AG10803 (cell line): ENCODE results near the gene NUDT21.
"Not testable (repeated sequence)": the region's sequence is repeated elsewhere in the genome, so short reads cannot be mapped to it uniquely, and the experiment has no call there.

Source experiments
- DNase-seq: peaks from one replicate; pipeline ENCODE4 v3.0.0; 2010; ENCODE audit warnings: low read depth
- H3K4me3 ChIP-seq: 2 replicates; pipeline ENCODE4 v1.5.1; 2011; ENCODE audit warnings: mild to moderate bottlenecking, low read length, control low read depth
- CTCF ChIP-seq: conservative IDR thresholded peaks from 2 replicates; pipeline ENCODE4 v1.5.1; 2011; ENCODE audit warnings: mild to moderate bottlenecking, low read length, control low read depth, inconsistent platforms

The NUDT21 gene

GRCh38 chr16:56389554-56389953 is 61.6 kb downstream of the NUDT21 start:
- no peak overlapping the region for H3K4me3 ChIP-seq
- peak; percentile 97 for DNase-seq
- TF ChIP-seq CTCF, result no peak

- TF ChIP-seq CTCF, result no peak
- peak; percentile 36 for DNase-seq
- no peak overlapping the region for H3K4me3 ChIP-seq
These were observed 62.9 kb downstream of the NUDT21 start for GRCh38 chr16:56388209-56388608.

- peak; percentile 36 for DNase-seq
- TF ChIP-seq CTCF, result no peak
- no peak overlapping the region for H3K4me3 ChIP-seq
These were observed 63.7 kb downstream of the NUDT21 start for GRCh38 chr16:56387396-56387795.

- no peak overlapping the region for H3K4me3 ChIP-seq
- no peak for TF ChIP-seq CTCF
- DNase-seq, result no peak
These were observed 66.9 kb downstream of the NUDT21 start for GRCh38 chr16:56384074-56384721.

GRCh38 chr16:56382901-56383355 is 68.2 kb downstream of the NUDT21 start:
- peak; percentile 32 for DNase-seq
- H3K4me3 ChIP-seq, result no peak overlapping the region

GRCh38 chr16:56382459-56382858 is 68.7 kb downstream of the NUDT21 start:
- peak; percentile 29 for DNase-seq
- no peak for TF ChIP-seq CTCF
- H3K4me3 ChIP-seq, result no peak overlapping the region

More at GRCh38 chr16:56382901-56383355, 68.2 kb downstream of the NUDT21 start:
- TF ChIP-seq CTCF, result no peak

- H3K4me3 ChIP-seq, DNase-seq: not testable (repeated sequence)
These were observed 70.2 kb downstream of the NUDT21 start for GRCh38 chr16:56380778-56381485.
